ENCODE data around the gene CILP. TPM values are rescaled to one million over a fixed set of nuclear protein-coding genes. Genes with fewer than 3 reads are reported as not detected.
"Not testable (repeated sequence)": the region's sequence is repeated elsewhere in the genome, so short reads cannot be mapped to it uniquely, and the experiment has no call there.

The CILP gene
- total RNA-seq, 1 experiment from 2014 or later = not detected

DNA sequence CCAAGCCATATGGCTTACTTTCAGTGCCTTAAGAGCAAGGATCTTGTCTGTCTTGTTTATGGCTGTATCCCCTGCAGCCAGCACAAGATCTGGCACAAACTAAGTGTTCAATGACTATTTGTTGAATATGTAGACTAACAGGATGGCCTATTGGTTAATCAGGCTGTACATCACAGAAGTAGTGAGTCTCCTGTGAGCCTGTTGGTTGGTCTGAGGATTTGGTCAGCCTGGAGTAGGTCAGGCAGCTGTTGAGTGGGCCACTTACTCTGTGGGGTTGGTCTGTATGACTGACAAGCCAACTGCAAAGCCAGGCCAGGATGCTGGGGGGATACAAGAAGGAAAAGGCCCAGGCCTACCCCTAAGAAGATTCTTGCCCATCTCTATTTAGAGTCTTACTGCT, 33.4 kb upstream of the CILP start:
- H3K36me3 ChIP-seq = no peaks in the 10 kb centered on the region
- DNase-seq (ENCODE audit: low read depth in 1 of 2, low spot score in 2 of 2) = no peak
- no peaks in the 10 kb centered on the region for H3K27me3 ChIP-seq (replicated peaks)
- H3K9me3 ChIP-seq (replicated peaks) = no peaks in the 10 kb centered on the region
- H3K4me3 ChIP-seq = no peak overlapping the region
- H3K27ac ChIP-seq = no peak overlapping the region
- no peaks in the 10 kb centered on the region for H3K4me1 ChIP-seq (replicated peaks)

DNA sequence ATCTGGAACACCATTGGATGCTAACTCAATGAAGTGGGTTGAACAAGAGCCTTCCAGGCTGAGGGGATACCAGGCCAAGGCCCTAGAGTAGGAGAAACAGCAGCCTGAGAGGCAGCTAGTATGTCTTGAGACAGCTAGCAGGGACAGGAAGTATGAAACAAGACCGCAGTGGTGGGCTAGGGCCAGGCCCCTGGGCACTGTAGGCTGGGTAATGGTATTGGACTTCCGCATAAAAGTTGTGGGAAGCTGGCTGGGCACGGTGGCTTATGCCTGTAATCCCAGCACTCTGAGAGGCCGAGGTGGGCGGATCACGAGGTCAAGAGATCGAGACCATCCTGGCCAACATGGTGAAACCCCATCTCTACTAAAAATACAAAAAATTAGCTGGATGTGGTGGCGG, 25.2 kb upstream of the CILP start:
- H3K4me3 ChIP-seq; DNase-seq (ENCODE audit: low read depth in 1 of 2, low spot score in 2 of 2); H3K9me3 ChIP-seq (replicated peaks); H3K4me1 ChIP-seq (replicated peaks); H3K36me3 ChIP-seq; H3K27me3 ChIP-seq (replicated peaks); H3K27ac ChIP-seq: not testable (repeated sequence)

DNA sequence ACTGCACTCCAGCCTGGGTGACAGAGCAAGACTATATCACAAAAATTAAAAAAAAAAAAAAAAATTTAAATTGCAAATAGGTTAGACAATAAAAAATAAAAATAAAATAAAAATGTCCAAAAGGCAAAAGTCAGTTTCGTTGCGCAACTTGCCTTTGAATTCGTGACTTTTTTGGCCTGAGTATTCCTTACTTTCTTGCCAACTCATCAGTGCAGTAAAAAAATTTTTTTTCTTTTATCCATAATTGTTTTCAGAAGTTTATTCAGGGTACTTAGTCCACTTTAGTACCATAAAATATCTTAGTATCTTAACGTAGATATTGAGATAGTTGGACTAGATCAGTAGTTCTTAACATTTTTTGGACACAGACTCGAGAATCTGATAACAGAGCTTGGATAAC, 22.4 kb upstream of the CILP start:
- no peaks in the 10 kb centered on the region for H3K4me1 ChIP-seq (replicated peaks)
- no peak for DNase-seq (ENCODE audit: low read depth in 1 of 2, low spot score in 2 of 2)
- no peaks in the 10 kb centered on the region for H3K27me3 ChIP-seq (replicated peaks)
- peaks cover 2% of the 10 kb centered on the region; the same call in 1 of the 2 replicates for H3K36me3 ChIP-seq
- H3K9me3 ChIP-seq (replicated peaks) = no peaks in the 10 kb centered on the region
- H3K27ac ChIP-seq = no peak overlapping the region
- no peak overlapping the region for H3K4me3 ChIP-seq

DNA sequence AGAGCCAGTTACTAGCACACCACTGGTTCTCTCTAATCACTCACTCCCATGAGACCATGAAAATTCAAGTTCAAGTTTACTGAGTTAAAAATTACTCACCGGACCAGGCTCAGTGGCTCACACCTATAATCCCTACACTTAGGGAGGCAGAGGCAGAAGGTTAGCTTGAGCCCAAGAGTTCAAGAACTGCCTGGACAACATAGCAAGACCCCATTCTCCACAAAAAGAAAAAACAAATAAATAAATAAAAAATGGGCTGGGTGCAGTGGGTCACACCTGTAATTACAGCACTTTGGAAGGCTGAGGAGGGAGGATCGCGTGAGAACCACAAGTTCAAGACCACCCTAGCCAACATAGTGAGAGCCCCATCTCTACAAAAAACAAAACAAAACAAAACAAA, 21.2 kb upstream of the CILP start:
- Histone ChIP-seq H3K4me1 (replicated peaks) (no peaks in the 10 kb centered on the region), H3K36me3 (peaks cover 2% of the 10 kb centered on the region; the same call in 1 of the 2 replicates), H3K27ac (no peak overlapping the region), H3K9me3 (replicated peaks) (no peaks in the 10 kb centered on the region), H3K27me3 (replicated peaks) (no peaks in the 10 kb centered on the region), H3K4me3 (no peak overlapping the region)
- DNase-seq (ENCODE audit: low read depth in 1 of 2, low spot score in 2 of 2) = no peak

DNA sequence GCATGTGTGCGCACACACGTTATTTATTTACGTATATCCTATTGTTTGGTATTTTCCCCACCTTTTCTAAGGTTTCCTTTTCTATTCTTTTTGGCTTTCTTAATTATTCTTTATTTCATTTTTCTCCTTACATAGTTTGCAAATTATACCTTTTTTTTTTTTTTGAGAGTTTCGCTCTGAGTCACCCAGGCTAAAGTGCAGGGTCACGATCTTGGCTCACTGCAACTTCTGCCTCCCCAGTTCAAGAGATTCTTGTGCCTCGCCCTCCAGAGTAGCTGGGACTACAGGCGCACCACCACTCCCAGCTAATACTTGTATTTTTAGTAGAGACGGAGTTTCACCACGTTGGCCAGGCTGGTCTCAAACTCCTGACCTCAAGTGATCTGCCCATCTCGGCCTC, 20.0 kb upstream of the CILP start:
- no peak overlapping the region for H3K4me3 ChIP-seq
- H3K27ac ChIP-seq = no peak overlapping the region
- H3K9me3 ChIP-seq (replicated peaks) = no peaks in the 10 kb centered on the region
- no peaks in the 10 kb centered on the region for H3K4me1 ChIP-seq (replicated peaks)
- peaks cover 2% of the 10 kb centered on the region; the same call in 1 of the 2 replicates for H3K36me3 ChIP-seq
- no peak for DNase-seq (ENCODE audit: low read depth in 1 of 2, low spot score in 2 of 2)
- no peaks in the 10 kb centered on the region for H3K27me3 ChIP-seq (replicated peaks)

DNA sequence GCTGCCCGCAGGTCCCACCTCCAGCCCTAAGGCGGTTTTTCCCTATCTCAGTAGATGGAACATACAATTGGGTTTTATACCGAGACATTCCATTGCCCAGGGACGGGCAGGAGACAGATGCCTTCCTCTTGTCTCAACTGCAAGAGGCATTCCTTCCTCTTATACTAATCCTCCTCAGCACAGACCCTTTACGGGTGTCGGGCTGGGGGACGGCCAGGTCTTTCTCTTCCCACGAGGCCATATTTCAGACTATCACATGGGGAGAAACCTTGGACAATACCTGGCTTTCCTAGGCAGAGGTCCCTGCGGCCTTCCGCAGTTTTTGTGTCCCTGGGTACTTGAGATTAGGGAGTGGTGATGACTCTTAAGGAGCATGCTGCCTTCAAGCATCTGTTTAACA, 15.6 kb upstream of the CILP start:
- H3K27ac ChIP-seq; H3K4me3 ChIP-seq; H3K27me3 ChIP-seq (replicated peaks); H3K36me3 ChIP-seq; DNase-seq (ENCODE audit: low read depth in 1 of 2, low spot score in 2 of 2); H3K4me1 ChIP-seq (replicated peaks); H3K9me3 ChIP-seq (replicated peaks): not testable (repeated sequence)

DNA sequence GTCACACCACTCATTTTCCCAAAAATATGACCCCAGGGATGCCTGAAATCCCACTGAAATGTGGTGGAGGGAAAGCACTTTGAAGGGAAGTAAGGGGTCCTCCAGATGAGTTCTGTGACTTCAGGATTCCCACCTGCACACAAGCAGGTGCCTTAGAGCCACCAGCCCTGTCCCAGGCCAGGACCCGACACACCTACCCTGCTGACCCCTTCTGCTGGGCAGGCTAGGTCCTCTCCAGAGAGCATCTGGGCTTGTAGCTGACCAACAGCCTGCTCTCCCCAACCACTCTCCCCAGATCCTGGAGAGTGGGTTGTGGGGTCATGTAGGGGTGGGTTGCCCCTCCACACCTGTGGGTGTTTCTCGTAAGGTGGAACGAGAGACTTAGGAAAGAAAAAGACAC, 14.9 kb upstream of the CILP start:
- H3K27me3 ChIP-seq (replicated peaks) = no peaks in the 10 kb centered on the region

DNA sequence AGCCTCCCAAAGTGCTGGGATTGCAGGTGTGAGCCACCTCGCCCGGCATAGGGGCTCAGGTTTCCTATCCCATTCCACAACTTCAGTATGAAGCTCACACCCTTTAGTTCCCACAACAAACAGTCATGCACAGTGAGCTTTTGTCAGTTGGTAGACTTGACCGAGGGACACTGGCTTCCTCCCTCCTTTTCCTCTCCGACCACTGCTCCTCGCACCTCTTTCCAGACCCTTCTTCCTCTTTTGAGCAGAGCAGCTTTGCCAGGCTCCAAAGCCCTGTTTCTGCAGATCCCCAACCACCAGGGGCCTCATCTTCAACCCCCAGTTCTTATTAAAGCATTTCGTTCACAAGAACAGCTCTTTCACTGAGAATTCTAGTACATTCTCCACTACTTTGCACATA, 12.7 kb upstream of the CILP start:
- DNase-seq (ENCODE audit: low read depth in 1 of 2, low spot score in 2 of 2) = no peak
- no peaks in the 10 kb centered on the region for H3K27me3 ChIP-seq (replicated peaks)
- no peaks in the 10 kb centered on the region for H3K9me3 ChIP-seq (replicated peaks)
- H3K27ac ChIP-seq = no peak overlapping the region
- no peak overlapping the region for H3K4me3 ChIP-seq
- H3K36me3 ChIP-seq = no peaks in the 10 kb centered on the region
- H3K4me1 ChIP-seq (replicated peaks) = no peaks in the 10 kb centered on the region

More for the DNA sequence above, 14.9 kb upstream of the CILP start:
- Histone ChIP-seq H3K27ac (no peak overlapping the region), H3K4me3 (no peak overlapping the region), H3K9me3 (replicated peaks) (no peaks in the 10 kb centered on the region), H3K4me1 (replicated peaks) (no peaks in the 10 kb centered on the region), H3K36me3 (no peaks in the 10 kb centered on the region)
- no peak for DNase-seq (ENCODE audit: low read depth in 1 of 2, low spot score in 2 of 2)

- no peak overlapping the region for H3K4me3 ChIP-seq
- no peak for DNase-seq (ENCODE audit: low read depth in 1 of 2, low spot score in 2 of 2)
- no peaks in the 10 kb centered on the region for H3K9me3 ChIP-seq (replicated peaks)
- H3K4me1 ChIP-seq (replicated peaks) = no peaks in the 10 kb centered on the region
- H3K36me3 ChIP-seq = no peaks in the 10 kb centered on the region
- no peak overlapping the region for H3K27ac ChIP-seq
- no peaks in the 10 kb centered on the region for H3K27me3 ChIP-seq (replicated peaks)
Measured at GRCh38 chr15:65222891-65223290, 11.6 kb upstream of the CILP start.

DNA sequence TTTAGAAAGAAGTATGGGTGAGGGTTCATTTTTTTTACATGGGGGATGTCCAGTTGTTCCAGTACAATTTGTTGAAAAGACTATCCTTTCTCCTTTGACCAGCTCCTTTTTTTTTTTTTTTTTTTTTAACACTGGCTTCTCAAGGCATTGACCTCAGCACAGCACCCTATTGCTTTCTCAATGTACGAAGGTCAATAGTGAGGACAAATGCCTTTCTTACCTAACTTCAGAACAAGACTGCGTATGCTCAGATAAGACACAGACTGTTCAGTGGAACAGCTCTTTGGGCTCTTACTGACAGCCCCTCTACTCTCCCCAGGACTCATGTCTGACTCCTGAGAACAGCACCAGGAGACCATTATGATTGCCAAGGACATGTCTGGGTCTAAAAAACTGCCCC, 10.4 kb upstream of the CILP start:
- no peak for DNase-seq (ENCODE audit: low read depth in 1 of 2, low spot score in 2 of 2)
- no peaks in the 10 kb centered on the region for H3K36me3 ChIP-seq
- H3K4me3 ChIP-seq = no peak overlapping the region
- H3K9me3 ChIP-seq (replicated peaks) = no peaks in the 10 kb centered on the region
- H3K27ac ChIP-seq = no peak overlapping the region
- no peaks in the 10 kb centered on the region for H3K4me1 ChIP-seq (replicated peaks)
- H3K27me3 ChIP-seq (replicated peaks) = no peaks in the 10 kb centered on the region

GRCh38 chr15:65219137-65219536, 7.9 kb upstream of the CILP start:
- Histone ChIP-seq H3K4me3 (no peak overlapping the region), H3K27ac (no peak overlapping the region), H3K4me1 (replicated peaks) (no peaks in the 10 kb centered on the region), H3K36me3 (no peaks in the 10 kb centered on the region), H3K27me3 (replicated peaks) (no peaks in the 10 kb centered on the region), H3K9me3 (replicated peaks) (no peaks in the 10 kb centered on the region)
- no peak for DNase-seq (ENCODE audit: low read depth in 1 of 2, low spot score in 2 of 2)

- H3K4me3 ChIP-seq = no peak overlapping the region
- no peak overlapping the region for H3K27ac ChIP-seq
- no peak for DNase-seq (ENCODE audit: low read depth in 1 of 2, low spot score in 2 of 2)
- no peaks in the 10 kb centered on the region for H3K36me3 ChIP-seq
- H3K9me3 ChIP-seq (replicated peaks) = no peaks in the 10 kb centered on the region
- no peaks in the 10 kb centered on the region for H3K27me3 ChIP-seq (replicated peaks)
- no peaks in the 10 kb centered on the region for H3K4me1 ChIP-seq (replicated peaks)
Measured at GRCh38 chr15:65217526-65218482, 6.5 kb upstream of the CILP start.

GRCh38 chr15:65215496-65215895, 4.2 kb upstream of the CILP start:
- Histone ChIP-seq H3K9me3 (replicated peaks) (no peaks in the 10 kb centered on the region), H3K36me3 (no peaks in the 10 kb centered on the region), H3K27me3 (replicated peaks) (no peaks in the 10 kb centered on the region), H3K4me3 (no peak overlapping the region), H3K4me1 (replicated peaks) (no peaks in the 10 kb centered on the region), H3K27ac (no peak overlapping the region)
- DNase-seq (ENCODE audit: low read depth in 1 of 2, low spot score in 2 of 2) = no peak

- Histone ChIP-seq H3K4me1 (replicated peaks) (no peaks in the 10 kb centered on the region), H3K36me3 (no peaks in the 10 kb centered on the region), H3K9me3 (replicated peaks) (no peaks in the 10 kb centered on the region), H3K4me3 (no peak overlapping the region), H3K27me3 (replicated peaks) (no peaks in the 10 kb centered on the region), H3K27ac (no peak overlapping the region)
- no peak for DNase-seq (ENCODE audit: low read depth in 1 of 2, low spot score in 2 of 2)
Measured at GRCh38 chr15:65214010-65214409, 2.7 kb upstream of the CILP start.

- Histone ChIP-seq H3K4me1 (replicated peaks) (no peaks in the 10 kb centered on the region), H3K4me3 (no peak overlapping the region), H3K27me3 (replicated peaks) (no peaks in the 10 kb centered on the region), H3K9me3 (replicated peaks) (no peaks in the 10 kb centered on the region), H3K36me3 (no peaks in the 10 kb centered on the region), H3K27ac (no peak overlapping the region)
- no peak for DNase-seq (ENCODE audit: low read depth in 1 of 2, low spot score in 2 of 2)
Measured at GRCh38 chr15:65213241-65213640, 2.0 kb upstream of the CILP start.

All from SJSA1 (cell line).